HCT116 (cell line): ENCODE results near the gene ASB6. TPM values are rescaled to one million over a fixed set of nuclear protein-coding genes. Genes with fewer than 3 reads are reported as not detected.

Experiments
- ATAC-seq: fragments of 200-7000 bp; cut with Tn5 transposase; 2 replicates; pipeline ENCODE4 v1.9.1; 2020; ENCODE audit warnings: mild to moderate bottlenecking, moderate library complexity
- BruUV-seq: library from RNA; stranded (reverse); fragments of 400-500 nt; replicated peaks from 2 replicates; lab custom pipeline; 2021; lab: Mats Ljungman, UMichigan
- CTCF ChIA-PET: fragments of 300-600 bp; sonication (Branson Sonifier 250); formaldehyde crosslinking; loops from one replicate; lab custom pipeline; 2021; ENCODE audit warnings: antibody characterized with exemption; lab: Charles Lee
- POLR2A ChIA-PET: fragments of 300-600, 350-600 bp; sonication (Branson Sonifier 250); formaldehyde crosslinking; loops from one replicate; lab custom pipeline; 2021; ENCODE audit warnings: antibody characterized with exemption; lab: Charles Lee
- RAD21 ChIA-PET, 2 experiments: fragments of 300-600 bp; sonication (Branson Sonifier 250); formaldehyde crosslinking; loops; one replicate each; lab custom pipeline; 2023; ENCODE audit warnings: low total read pairs in 2 of 2; ENCODE audit not compliant: uncharacterized antibody in 2 of 2, unreplicated experiment in 2 of 2, low non-redundant PET in 1 of 2; lab: Charles Lee
- DNase-seq: peaks from one replicate; pipeline ENCODE4 v3.0.0-alpha.2; 2010; ENCODE audit warnings: low read depth, low spot score
- H2AFZ ChIP-seq: fragments of 200-600 bp; shearing (Covaris generic), sonication (generic); 2 replicates; pipeline ENCODE4 v1.6.1; 2017; ENCODE audit warnings: low read depth, mixed run types, mixed read lengths, antibody characterized with exemption, low read length; ENCODE audit not compliant: poor library complexity, severe bottlenecking
- H3K27ac ChIP-seq: 2 replicates; pipeline ENCODE4 v1.5.1; 2012; ENCODE audit warnings: low read depth, low read length
- H3K27me3 ChIP-seq: fragments of 200-600 bp; sonication (generic); 2 replicates; pipeline ENCODE4 v1.6.1; 2016; ENCODE audit warnings: mixed run types, low read length, mixed read lengths; ENCODE audit not compliant: insufficient read depth
- H3K36me3 ChIP-seq, 2 experiments: fragments of 200-500 bp in 1 of 2; fragments of 200-600 bp in 1 of 2; sonication (Bioruptor generic) in 1 of 2; sonication (generic) in 1 of 2; 2 replicates each; pipeline versions ENCODE4 v1.5.1 to v1.6.1; 2014 to 2016; ENCODE audit warnings: low read length in 2 of 2, inconsistent platforms in 1 of 2, mixed read lengths in 1 of 2, mixed run types in 1 of 2; ENCODE audit not compliant: insufficient read depth in 2 of 2, control insufficient read depth in 1 of 2
- H3K4me1 ChIP-seq, 2 experiments: fragments of 200-600 bp in 1 of 2; sonication (generic) in 1 of 2; 2 replicates each; pipeline versions ENCODE4 v1.5.1 to v1.6.1; 2012 to 2017; ENCODE audit warnings: low read length in 2 of 2, inconsistent platforms in 1 of 2, mild to moderate bottlenecking in 1 of 2, mixed read lengths in 1 of 2, mixed run types in 1 of 2, moderate library complexity in 1 of 2; ENCODE audit not compliant: insufficient read depth in 2 of 2, control insufficient read depth in 1 of 2
- H3K4me2 ChIP-seq: fragments of 200-600 bp; sonication (generic); 2 replicates; pipeline ENCODE4 v1.6.1; 2017; ENCODE audit warnings: mixed run types, low read length, mixed read lengths
- H3K4me3 ChIP-seq, 2 experiments: fragments of 200-600 bp in 1 of 2; sonication (generic) in 1 of 2; replicated peaks in 1 of 2; 2 replicates each; pipeline ENCODE4 v1.5.1; 2011 to 2016; ENCODE audit warnings: low read length in 2 of 2, control low read depth in 1 of 2, low read depth in 1 of 2, mild to moderate bottlenecking in 1 of 2, mixed read lengths in 1 of 2, mixed run types in 1 of 2
- H3K79me2 ChIP-seq: fragments of 200-600 bp; sonication (generic); 2 replicates; pipeline ENCODE4 v1.6.1; 2017; ENCODE audit warnings: mild to moderate bottlenecking, mixed run types, low read length, moderate library complexity, mixed read lengths; ENCODE audit not compliant: insufficient read depth
- H3K9ac ChIP-seq: fragments of 200-600 bp; sonication (generic); 2 replicates; pipeline ENCODE4 v1.6.1; 2016; ENCODE audit warnings: low read length, mixed read lengths
- H3K9me2 ChIP-seq: fragments of 200-600 bp; sonication (generic), shearing (Covaris generic); 2 replicates; pipeline ENCODE4 v1.6.1; 2017; ENCODE audit warnings: mixed run types, mild to moderate bottlenecking, moderate library complexity; ENCODE audit not compliant: insufficient read depth
- H3K9me3 ChIP-seq, 2 experiments: fragments of 200-500 bp in 1 of 2; fragments of 200-600 bp in 1 of 2; sonication (Bioruptor generic) in 1 of 2; sonication (generic) in 1 of 2; 2 replicates each; pipeline ENCODE4 v1.6.1; 2014 to 2017; ENCODE audit warnings: low read length in 2 of 2, mixed read lengths in 2 of 2, inconsistent platforms in 1 of 2, low read depth in 1 of 2, mild to moderate bottlenecking in 1 of 2, mixed run types in 1 of 2, moderate library complexity in 1 of 2; ENCODE audit not compliant: control insufficient read depth in 1 of 2, insufficient read depth in 1 of 2
- H4K20me1 ChIP-seq: fragments of 200-600 bp; sonication (generic), shearing (Covaris generic); 2 replicates; pipeline ENCODE4 v1.6.1; 2017; ENCODE audit warnings: mixed run types, mild to moderate bottlenecking, moderate library complexity; ENCODE audit not compliant: insufficient read depth
- ATF3 ChIP-seq: IDR thresholded peaks from 2 replicates; pipeline ENCODE4 v1.6.1; 2012
- CEBPB ChIP-seq: IDR thresholded peaks from 2 replicates; pipeline ENCODE4 v1.6.1; 2012; ENCODE audit warnings: low read depth
- CTCF ChIP-seq, 3 experiments: fragments of 200-600 bp in 1 of 3; sonication (generic) in 1 of 3; IDR thresholded peaks in 2 of 3; conservative IDR thresholded peaks in 1 of 3; 2 replicates each; pipeline ENCODE4 v1.5.1; 2012 to 2017; ENCODE audit warnings: low read depth in 2 of 3, low read length in 2 of 3, antibody characterized with exemption in 1 of 3, borderline replicate concordance in 1 of 3, control low read depth in 1 of 3, mild to moderate bottlenecking in 1 of 3, mixed read lengths in 1 of 3, mixed run types in 1 of 3, moderate library complexity in 1 of 3; ENCODE audit not compliant: insufficient read depth in 1 of 3
- EZH2phosphoT487 ChIP-seq: fragments of 200-600 bp; IDR thresholded peaks from 2 replicates; pipeline ENCODE4 v1.6.1; 2018; ENCODE audit warnings: antibody characterized with exemption, borderline replicate concordance
- MAX ChIP-seq: IDR thresholded peaks from 2 replicates; pipeline ENCODE4 v1.6.1; 2012
- POLR2A ChIP-seq: IDR thresholded peaks from 2 replicates; pipeline ENCODE4 v1.7.0; 2011; ENCODE audit warnings: borderline replicate concordance; ENCODE audit not compliant: insufficient read depth, insufficient read length; ENCODE audit errors: extremely low read depth
- POLR2AphosphoS5 ChIP-seq: IDR thresholded peaks from 2 replicates; pipeline ENCODE4 v1.6.1; 2011; ENCODE audit warnings: mild to moderate bottlenecking, low read depth, low read length, moderate library complexity
- RAD21 ChIP-seq: IDR thresholded peaks from 2 replicates; pipeline ENCODE4 v1.6.1; 2012; ENCODE audit warnings: low read depth, mild to moderate bottlenecking
- SIN3A ChIP-seq: IDR thresholded peaks from 2 replicates; pipeline ENCODE4 v1.6.1; 2012; ENCODE audit warnings: low read depth
- SRF ChIP-seq: IDR thresholded peaks from 2 replicates; pipeline ENCODE4 v1.6.1; 2012; ENCODE audit warnings: low read depth
- TCF7L2 ChIP-seq: IDR thresholded peaks from 2 replicates; pipeline ENCODE4 v1.7.0; 2011; ENCODE audit warnings: borderline replicate concordance, inconsistent platforms; ENCODE audit not compliant: insufficient read depth, insufficient read length; ENCODE audit errors: extremely low read depth
- YY1 ChIP-seq: IDR thresholded peaks from 2 replicates; pipeline ENCODE4 v1.6.1; 2011; ENCODE audit warnings: low read length, low read depth, moderate library complexity, mild to moderate bottlenecking; ENCODE audit not compliant: insufficient replicate concordance; ENCODE audit errors: extremely low read depth
- ZNF274 ChIP-seq: fragments of 200-500 bp; sonication (Bioruptor generic); IDR thresholded peaks from 2 replicates; pipeline ENCODE4 v1.6.1; 2014; ENCODE audit warnings: mild to moderate bottlenecking, low read depth, low read length, inconsistent platforms
- intact Hi-C: fragments of 100-400 bp; cut with micrococcal nuclease; formaldehyde crosslinking; loops from 2 replicates; pipeline ENCODE4 v1.10.0; 2022
- total RNA-seq: library from RNA; stranded (reverse); gene quantifications from one replicate; pipeline ENCODE4 v1.2.1, GENCODE V29; 2021; ENCODE audit not compliant: unreplicated experiment

The ASB6 gene
- total RNA-seq, 1 experiment from 2014 or later = 21.6 TPM

- RAD21 ChIA-PET = no interaction called here
- H4K20me1 ChIP-seq = no peaks in the 10 kb centered on the region
- peak overlapping the region; percentile 49 for H3K9ac ChIP-seq
- H3K27ac ChIP-seq = peak overlapping the region; percentile 96
- no peak overlapping the region for H3K4me3 ChIP-seq
- TF ChIP-seq SIN3A = no peak
- TF ChIP-seq, all 23 proteins: peak for 0
- intact Hi-C loops = no loop called here
- ATAC-seq (no peak), DNase-seq (no peak)
- no TSS peak for BruUV-seq
- Histone ChIP-seq H3K9me3 (no peaks in the 10 kb centered on the region), H3K27me3 (no peaks in the 10 kb centered on the region), H3K4me2 (peak overlapping the region; percentile 52), H3K9me2 (no peaks in the 10 kb centered on the region), H3K4me1 (peaks cover 84 to 95% of the 10 kb centered on the region in 2 experiments), H3K79me2 (no peaks in the 10 kb centered on the region), H2AFZ (no peak overlapping the region), H3K36me3 (no peaks in the 10 kb centered on the region)
- CTCF ChIA-PET = interaction anchor here (0.6 kb wide), 1 partner anchor 1308 kb away, joined by 3 read pairs; no protein-coding TSS in a partner anchor
- POLR2A ChIA-PET = interaction anchor here (0.7 to 1.5 kb wide), 2 partner anchors 425 kb away, joined by 3 to 5 read pairs; partner anchors contain the start of gene IER5L
These were observed 39.1 kb downstream of the ASB6 start for GRCh38 chr9:129602598-129603415.

GRCh38 chr9:129601082-129601674, 40.8 kb downstream of the ASB6 start:
- H3K4me1 ChIP-seq = peaks cover 78 to 93% of the 10 kb centered on the region in 2 experiments
- H4K20me1 ChIP-seq = no peaks in the 10 kb centered on the region
- H2AFZ ChIP-seq = no peak overlapping the region
- H3K27me3 ChIP-seq = no peaks in the 10 kb centered on the region
- peak overlapping the region; percentile 78 for H3K27ac ChIP-seq
- no peak for ATAC-seq
- H3K79me2 ChIP-seq = no peaks in the 10 kb centered on the region
- H3K4me3 ChIP-seq = no peak overlapping the region
- H3K4me2 ChIP-seq = peak overlapping the region; percentile 64; the same call in 1 of the 2 replicates
- ChIA-PET POLR2A (interaction anchor here (0.6 to 1.9 kb wide), 3 partner anchors 14 to 462 kb away, joined by 3 to 10 read pairs (median 4); no protein-coding TSS in a partner anchor), RAD21 (interaction anchor here in 1 of 2 experiments (0.6 kb wide), 1 partner anchor 20 kb away, joined by 3 read pairs; no protein-coding TSS in a partner anchor), CTCF (no interaction called here)
- no TSS peak for BruUV-seq
- H3K9me2 ChIP-seq = no peaks in the 10 kb centered on the region
- intact Hi-C loops = no loop called here
- no peaks in the 10 kb centered on the region for H3K36me3 ChIP-seq
- no peak overlapping the region; the same call in 1 of the 2 replicates for H3K9ac ChIP-seq
- no peaks in the 10 kb centered on the region for H3K9me3 ChIP-seq
- DNase-seq = no peak
- TF ChIP-seq SIN3A = no peak
- TF ChIP-seq EZH2phosphoT487 = no peak
- no peak for TF ChIP-seq SRF
- TF ChIP-seq POLR2A = no peak
- TF ChIP-seq CEBPB = no peak
- no peak for TF ChIP-seq ATF3
- TF ChIP-seq MAX = no peak
- no peak for TF ChIP-seq CTCF (IDR thresholded peaks at IDR 0.05 in 2 of 3, conservative IDR thresholded peaks at IDR 0.05 in 1 of 3; ENCODE audit: borderline replicate concordance in 1 of 3, insufficient read depth in 1 of 3, low read depth in 2 of 3, low read length in 2 of 3)
- no peak for TF ChIP-seq YY1
- TF ChIP-seq TCF7L2 = no peak
- TF ChIP-seq ZNF274 = no peak
- TF ChIP-seq POLR2AphosphoS5 = no peak
- no peak for TF ChIP-seq RAD21
